ENCODE results near the gene ATP5F1A.
A peak's percentile ranks its signal among the peaks of the same experiment; 100 is the strongest.

ATP5F1A gene

GRCh38 chr18:46042571-46043123 lies 55.4 kb downstream of the ATP5F1A start:
- peak; percentile 6 for DNase-seq

DNA sequence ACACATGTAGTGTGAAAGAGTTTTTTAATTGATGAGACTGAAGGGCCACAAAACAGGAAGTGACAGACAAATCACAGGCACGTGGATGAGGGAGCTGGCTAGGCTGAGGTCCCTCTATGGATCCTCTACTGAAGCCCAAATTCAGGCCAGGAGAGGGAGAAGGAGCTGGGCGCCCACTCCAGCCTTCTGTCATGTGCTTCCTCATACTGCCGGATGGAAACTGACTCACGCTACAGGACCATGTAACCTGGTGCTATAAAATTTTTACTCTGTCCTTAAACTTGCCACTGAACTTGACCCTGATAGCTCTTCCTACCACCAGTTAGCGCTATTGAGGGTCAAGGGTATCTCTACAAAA lies 57.4 kb downstream of the ATP5F1A start:
- DNase-seq, result no peak

GRCh38 chr18:46040033-46040746 lies 57.9 kb downstream of the ATP5F1A start:
- no peak for DNase-seq

GRCh38 chr18:46037512-46038305 lies 60.4 kb downstream of the ATP5F1A start:
- DNase-seq, result no peak

DNA sequence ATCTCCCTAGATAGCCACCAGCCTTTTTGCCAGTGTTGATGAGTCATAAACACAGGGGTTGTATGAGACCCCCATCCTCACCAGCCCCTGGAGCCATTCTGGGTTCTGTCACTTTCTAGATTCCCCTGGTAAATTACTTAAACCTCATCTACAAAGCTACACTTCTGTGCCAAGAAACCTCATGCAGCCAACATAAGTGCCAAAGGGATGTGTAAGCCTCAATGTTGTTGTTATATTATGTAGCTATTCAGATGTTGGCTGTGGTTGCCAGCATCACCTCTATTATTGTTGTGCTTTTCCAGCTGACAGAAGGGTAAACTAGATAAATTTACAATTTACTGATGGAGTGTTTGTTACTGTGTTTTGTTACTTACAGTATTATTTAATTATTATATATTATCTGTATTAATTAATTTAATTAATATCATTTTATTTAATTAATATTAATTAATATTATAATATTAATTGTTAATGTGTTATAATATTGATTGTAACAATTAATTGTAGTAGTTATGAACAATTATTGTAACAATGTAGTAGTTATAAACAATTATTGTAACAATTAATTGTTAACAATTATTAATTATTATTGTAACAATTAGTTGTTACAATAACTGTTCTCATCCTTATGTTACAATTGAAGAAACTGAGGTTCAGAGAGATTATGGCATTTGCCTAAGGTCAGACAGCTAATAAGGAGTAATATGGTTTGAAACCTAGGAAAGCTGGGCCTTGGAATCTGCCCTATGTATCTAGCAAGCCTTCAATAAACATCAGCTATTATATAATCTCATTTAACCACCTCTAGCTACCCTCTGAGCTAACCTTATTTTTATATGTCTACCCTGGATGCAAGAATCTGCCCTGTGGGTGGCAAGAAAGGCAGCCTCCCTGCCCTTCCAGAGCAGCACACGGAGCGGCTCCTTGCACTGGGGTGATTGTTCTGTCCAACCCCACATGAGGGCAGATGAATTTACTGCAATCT lies 62.1 kb downstream of the ATP5F1A start:
- DNase-seq, result peak; percentile 28

GRCh38 chr18:46034230-46034629 lies 63.9 kb downstream of the ATP5F1A start:
- DNase-seq, result peak; percentile 63

GRCh38 chr18:46031741-46032140 lies 66.4 kb downstream of the ATP5F1A start:
- no peak for DNase-seq

Measured in NCI-H226 (cell line).